Stimulated activated CD4-positive, alpha-beta T cell treated with anti-CD3 and anti-CD28 coated beads, Interleukin-12 subunit alpha, Interleukin-12 subunit beta, amount 100 ng/mL, for 24 hours (primary cell): Measurements from ENCODE around the gene C17orf50.

Experiments
- DNase-seq, 2 experiments: peaks; one replicate each; pipeline ENCODE4 v3.0.0-alpha.2; 2020; ENCODE audit warnings: low read depth in 2 of 2

The C17orf50 gene

DNA sequence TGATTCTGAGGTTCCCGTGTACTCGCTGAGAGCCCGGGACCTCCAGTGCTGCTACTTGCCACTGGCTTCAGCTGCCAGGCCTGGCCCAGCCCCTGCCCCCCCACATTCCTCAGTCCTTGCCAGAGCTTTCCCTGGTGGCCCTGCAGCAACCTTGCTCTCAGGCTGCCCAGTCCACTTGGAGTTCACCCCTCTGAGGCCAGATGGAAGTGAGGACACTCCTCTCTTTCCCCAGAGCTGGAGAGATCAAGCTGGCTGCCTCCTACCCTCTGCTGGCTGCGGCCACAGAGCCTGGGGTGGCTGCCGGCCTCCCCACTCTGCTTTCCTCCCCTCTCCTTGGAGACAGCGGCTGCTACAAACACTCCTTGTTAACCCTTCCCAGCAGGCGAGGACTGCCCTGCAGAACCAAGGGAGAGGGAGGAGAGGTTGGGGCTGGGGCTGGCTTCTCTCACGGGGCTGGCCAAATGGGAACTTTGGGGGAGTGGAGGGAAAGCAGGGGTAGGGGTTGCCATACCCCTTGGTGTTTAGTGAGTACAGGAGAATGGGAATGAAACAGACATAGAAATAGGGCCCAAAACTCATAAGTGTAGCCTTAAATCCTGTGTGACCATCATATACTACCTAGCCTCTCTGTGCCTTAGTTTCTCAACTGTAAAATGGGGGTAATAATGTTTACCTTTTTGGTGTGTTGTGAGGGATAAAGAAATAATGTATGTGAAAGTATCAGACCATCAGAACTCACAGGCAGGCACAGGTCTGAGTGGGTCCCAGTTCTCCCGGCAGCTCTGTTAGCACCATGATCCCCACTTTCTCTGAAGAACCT, 7.5 kb upstream of the C17orf50 start, which contains the start of gene GAS2L2:
Gene GAS2L2, minus strand, starts transcription at position 295 of the 820 bp plus-strand sequence. CDS start 389 bp downstream, outside the sequence.
- no peak for DNase-seq

- no peak for DNase-seq
These were observed 3.4 kb upstream of the C17orf50 start for GRCh38 chr17:35757243-35757642.

DNA sequence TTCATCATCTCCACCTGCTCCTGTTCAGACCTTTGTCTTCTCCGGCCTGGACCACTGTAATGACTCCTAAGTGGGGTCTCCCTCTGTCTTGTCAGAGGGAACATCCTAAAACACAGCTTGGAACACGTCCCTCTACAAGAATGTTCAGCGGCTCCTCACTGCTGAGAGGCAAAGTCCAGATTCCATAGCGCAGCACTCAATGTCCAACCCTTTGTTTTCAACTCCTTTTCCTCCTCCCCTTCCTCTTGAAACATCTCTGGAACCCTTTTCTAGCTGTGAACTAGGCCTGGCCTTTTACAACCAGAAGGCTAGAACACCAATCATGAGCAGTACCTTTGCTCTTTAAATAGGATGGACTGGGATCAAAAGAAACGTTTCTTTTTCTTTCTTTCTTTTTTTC, 914 bp downstream of the C17orf50 start:
- no peak for DNase-seq

GRCh38 chr17:35763767-35764122, 3.1 kb downstream of the C17orf50 start:
- DNase-seq: no peak

DNA sequence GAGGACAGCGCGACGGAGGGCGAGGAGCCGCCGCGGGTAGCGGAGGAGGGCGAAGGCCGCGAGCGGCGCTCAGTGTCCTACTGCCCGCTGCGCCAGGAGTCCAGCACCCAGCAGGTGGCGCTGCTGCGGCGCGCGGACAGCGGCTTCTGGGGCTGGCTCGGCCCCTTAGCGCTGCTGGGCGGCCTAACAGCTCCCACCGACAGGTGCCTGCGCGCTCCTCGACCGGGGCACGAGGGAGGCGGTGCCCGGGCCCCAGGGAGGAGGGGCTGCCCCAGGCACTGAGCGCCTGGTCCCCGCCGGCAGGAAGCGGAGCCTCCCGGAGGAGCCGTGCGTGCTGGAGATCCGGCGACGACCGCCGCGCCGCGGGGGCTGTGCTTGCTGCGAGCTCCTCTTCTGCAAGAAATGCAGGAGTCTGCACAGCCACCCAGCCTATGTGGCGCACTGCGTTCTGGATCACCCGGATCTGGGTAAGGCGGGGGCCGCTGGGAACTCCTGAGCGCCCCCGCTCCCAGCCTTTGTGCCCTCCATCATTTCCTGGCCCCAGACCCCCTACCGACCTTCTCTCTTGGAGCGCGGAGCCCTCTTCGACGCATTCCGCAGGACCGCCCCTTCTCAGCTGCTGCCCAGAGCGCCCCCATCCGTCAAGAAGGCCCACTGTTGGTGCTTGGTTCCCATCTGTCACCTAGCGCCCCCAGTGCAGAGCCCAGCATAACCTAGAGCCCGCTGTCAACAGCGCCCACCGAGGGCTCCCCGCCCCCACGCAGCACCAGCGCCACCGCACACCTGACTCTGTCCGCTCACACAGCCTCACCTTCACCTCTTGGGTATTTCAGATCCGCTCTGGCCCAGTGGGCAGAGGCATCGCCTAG, 3.7 kb downstream of the C17orf50 start:
- DNase-seq: peak; percentile 74 to 86

- DNase-seq: no peak
These were observed 4.5 kb downstream of the C17orf50 start for GRCh38 chr17:35765086-35765710.

GRCh38 chr17:35765756-35766488, 5.2 kb downstream of the C17orf50 start:
- no peak for DNase-seq

GRCh38 chr17:35766489-35766877, 5.8 kb downstream of the C17orf50 start:
- no peak for DNase-seq

- no peak for DNase-seq
These were observed 6.3 kb downstream of the C17orf50 start for GRCh38 chr17:35766903-35767510.

DNA sequence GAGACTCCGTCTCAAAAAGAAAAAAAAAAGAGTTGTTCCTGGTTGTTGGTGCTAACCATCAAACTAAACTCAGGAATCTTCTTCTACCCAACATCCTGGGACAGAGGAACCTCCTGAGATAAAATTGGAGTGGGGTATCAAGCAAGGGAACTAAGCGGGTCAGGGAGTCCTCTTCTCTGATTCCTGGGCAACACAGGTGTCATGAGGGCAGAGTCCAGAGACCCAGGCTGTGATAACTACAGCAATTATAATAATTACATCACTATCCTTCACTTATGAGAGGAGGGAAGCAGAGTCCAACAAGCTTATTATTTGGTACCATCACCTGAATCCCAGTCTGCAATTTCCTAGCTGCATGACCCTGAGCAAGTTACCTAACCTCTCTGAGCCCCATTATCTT, 8.1 kb downstream of the C17orf50 start:
- no peak for DNase-seq

- DNase-seq: no peak
These were observed 9.3 kb downstream of the C17orf50 start for GRCh38 chr17:35769895-35770486.

DNA sequence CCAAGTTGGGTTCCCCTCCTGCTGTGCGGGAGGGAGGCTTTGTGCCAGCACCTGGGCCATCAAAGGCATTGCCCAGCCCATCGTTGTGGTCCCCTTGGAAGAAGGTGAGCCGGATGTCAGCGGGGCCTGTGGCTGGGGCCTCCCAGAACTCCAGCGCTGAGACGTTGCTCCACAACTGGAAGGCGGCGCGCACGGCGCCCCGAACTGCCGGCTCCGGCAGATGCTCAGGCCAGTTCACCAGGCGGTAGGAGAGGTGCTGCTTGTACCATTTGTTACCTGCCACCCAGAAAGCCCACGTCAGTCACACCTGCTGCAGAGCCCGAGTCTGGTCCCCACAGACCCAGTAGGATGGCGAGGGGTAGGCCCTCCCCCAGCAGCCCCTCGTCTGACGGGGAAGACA, 12.4 kb downstream of the C17orf50 start:
- no peak for DNase-seq

GRCh38 chr17:35773679-35774425, 13.2 kb downstream of the C17orf50 start:
- DNase-seq: no peak

GRCh38 chr17:35774499-35774898, 13.8 kb downstream of the C17orf50 start:
- DNase-seq: no peak

DNA sequence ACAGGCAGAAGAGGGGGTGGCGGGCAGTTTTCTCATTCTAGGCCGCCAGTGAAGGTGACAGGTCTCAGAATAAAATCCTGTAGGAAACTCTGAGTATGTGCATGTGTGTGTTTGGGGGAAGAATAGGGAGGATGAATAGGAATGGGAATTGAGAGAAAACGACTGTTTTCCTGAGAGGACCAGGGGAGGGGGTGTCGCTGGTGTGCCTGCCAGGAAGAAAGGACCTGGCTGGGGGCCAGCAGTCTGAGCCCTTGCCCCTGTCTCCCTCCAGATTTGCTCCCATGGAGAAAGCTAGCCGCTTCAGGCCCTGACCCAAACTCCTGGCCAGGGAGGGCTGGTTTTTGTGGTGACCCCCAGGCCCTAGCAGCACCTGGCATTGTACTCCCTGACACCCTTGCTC, 14.4 kb downstream of the C17orf50 start:
- DNase-seq: no peak

GRCh38 chr17:35775583-35775982, 14.9 kb downstream of the C17orf50 start:
- no peak for DNase-seq

DNA sequence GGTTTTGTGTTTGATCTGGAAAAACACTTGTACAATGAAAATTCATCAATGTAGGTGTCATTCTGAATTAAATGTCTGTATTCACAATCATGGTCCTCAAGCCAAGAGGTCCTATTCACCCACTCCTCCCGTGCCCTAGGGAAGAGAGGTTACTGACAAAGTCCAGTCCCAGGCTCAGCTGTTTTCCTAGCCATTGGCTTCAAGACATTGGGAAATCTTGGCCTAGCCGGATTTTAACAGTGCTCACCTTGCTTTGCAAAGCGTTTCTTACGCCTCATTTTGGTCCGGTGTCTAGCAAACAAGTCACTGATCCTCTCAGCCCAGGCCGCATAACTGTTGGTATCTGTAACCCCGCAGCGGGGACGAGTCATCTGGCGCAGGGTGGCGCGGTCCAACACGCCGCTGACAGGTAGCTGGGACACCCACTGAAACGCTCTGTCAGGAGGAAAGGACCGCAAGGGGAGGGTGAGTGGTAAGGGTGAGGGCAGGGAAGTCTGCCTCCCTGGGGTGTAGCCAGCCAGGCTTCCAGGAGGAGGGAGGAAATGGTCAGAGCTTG, 18.0 kb downstream of the C17orf50 start:
- no peak for DNase-seq

- no peak for DNase-seq
These were observed 20.3 kb downstream of the C17orf50 start for GRCh38 chr17:35780950-35781349.

GRCh38 chr17:35784895-35785294, 24.2 kb downstream of the C17orf50 start:
- no peak for DNase-seq

- DNase-seq: no peak
These were observed 26.3 kb downstream of the C17orf50 start for GRCh38 chr17:35786941-35787432.
